HEK293 (cell line): ENCODE measurements around the gene CARNS1.

ENCODE experiments used
- GLI2 ChIP-seq: fragments of 450-650 bp; formaldehyde crosslinking; IDR thresholded peaks from 2 replicates; pipeline ENCODE4; 2017; ENCODE audit warnings: missing biosample characterization, missing genetic modification characterization, low read depth, borderline replicate concordance
- SCRT1 ChIP-seq: fragments of 450-650 bp; formaldehyde crosslinking; IDR thresholded peaks from 2 replicates; pipeline ENCODE4 v1.5.1; 2016; ENCODE audit warnings: missing biosample characterization, missing genetic modification characterization, borderline replicate concordance
- SP7 ChIP-seq: fragments of 450-650 bp; formaldehyde crosslinking; IDR thresholded peaks from 2 replicates; pipeline ENCODE4 v1.5.1; 2016; ENCODE audit warnings: missing biosample characterization, missing genetic modification characterization
- WT1 ChIP-seq: fragments of 450-650 bp; formaldehyde crosslinking; IDR thresholded peaks from 2 replicates; pipeline ENCODE4 v1.5.1; 2016; ENCODE audit warnings: missing biosample characterization, missing genetic modification characterization
- ZBTB8A ChIP-seq: fragments of 450-650 bp; formaldehyde crosslinking; IDR thresholded peaks from 2 replicates; pipeline ENCODE4 v1.5.1; 2016; ENCODE audit warnings: missing biosample characterization, missing genetic modification characterization
- ZNF114 ChIP-seq: fragments of 450-650 bp; formaldehyde crosslinking; IDR thresholded peaks from 2 replicates; pipeline ENCODE4 v1.5.0; 2017; ENCODE audit warnings: missing biosample characterization, missing genetic modification characterization
- ZNF174 ChIP-seq: fragments of 450-650 bp; formaldehyde crosslinking; IDR thresholded peaks from 2 replicates; pipeline ENCODE4 v1.5.0; 2017; ENCODE audit warnings: missing biosample characterization, mild to moderate bottlenecking, missing genetic modification characterization
- ZNF274 ChIP-seq, 2 experiments: fragments of 200-500 bp in 1 of 2; fragments of 450-650 bp in 1 of 2; sonication (Bioruptor generic) in 1 of 2; formaldehyde crosslinking in 1 of 2; IDR thresholded peaks; 2 replicates each; pipeline versions ENCODE4 v1.5.1 to v1.6.1; 2014 to 2016; ENCODE audit warnings: borderline replicate concordance in 1 of 2, inconsistent platforms in 1 of 2, low read length in 1 of 2, missing biosample characterization in 1 of 2, missing genetic modification characterization in 1 of 2
- ZNF391 ChIP-seq: fragments of 450-650 bp; formaldehyde crosslinking; IDR thresholded peaks from 2 replicates; pipeline ENCODE4 v1.5.1; 2016; ENCODE audit warnings: low read depth, missing biosample characterization, missing genetic modification characterization, borderline replicate concordance
- ZNF549 ChIP-seq: fragments of 450-650 bp; IDR thresholded peaks from 2 replicates; pipeline ENCODE4 v1.5.1; 2018; ENCODE audit warnings: missing biosample characterization, missing genetic modification characterization, mild to moderate bottlenecking, inconsistent platforms, moderate library complexity
- ZNF677 ChIP-seq: fragments of 450-650 bp; IDR thresholded peaks from 2 replicates; pipeline ENCODE4 v1.5.0; 2018; ENCODE audit warnings: missing biosample characterization, mild to moderate bottlenecking, missing genetic modification characterization, moderate library complexity
- TF ChIP-seq, protein P1 (sequence below): fragments of 450-650 bp; formaldehyde crosslinking; IDR thresholded peaks from 2 replicates; pipeline ENCODE4 v1.5.1; 2016; ENCODE audit warnings: missing biosample characterization, missing genetic modification characterization
- TF ChIP-seq, protein P2 (sequence below): fragments of 450-650 bp; formaldehyde crosslinking; IDR thresholded peaks from 2 replicates; pipeline ENCODE4 v1.5.0; 2017; ENCODE audit warnings: missing biosample characterization, missing genetic modification characterization, borderline replicate concordance
- TF ChIP-seq, protein P3 (sequence below): fragments of 450-650 bp; formaldehyde crosslinking; IDR thresholded peaks from 2 replicates; pipeline ENCODE4 v1.5.1; 2016; ENCODE audit warnings: missing biosample characterization, missing genetic modification characterization, low read depth

DNA sequence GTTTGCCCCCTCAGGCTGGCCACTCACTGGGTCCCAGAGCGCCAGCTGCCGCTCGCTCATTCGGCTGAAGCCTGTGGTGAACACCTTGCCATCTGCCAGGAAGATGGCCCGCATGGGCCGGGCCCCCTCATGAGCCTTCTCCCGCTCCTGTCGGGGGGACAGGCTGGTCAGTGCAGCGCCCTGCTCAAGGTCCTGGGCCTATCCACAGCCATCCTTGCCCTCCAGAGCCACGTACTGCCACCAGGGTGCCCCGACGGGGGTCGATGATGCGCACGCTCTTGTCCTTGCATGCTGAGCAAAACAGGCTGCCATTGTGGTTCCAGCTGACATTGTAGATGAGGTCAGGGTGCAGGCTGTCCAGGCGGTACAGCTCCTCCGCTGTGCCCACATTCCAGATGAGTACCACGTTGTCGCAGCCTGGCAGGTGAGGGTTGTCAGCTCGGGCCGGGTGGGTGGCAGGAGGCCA, 25.7 kb downstream of the CARNS1 start:
- TF ChIP-seq ZNF677 (tag by site-specific recombination) (no peak), ZNF549 (tag by site-specific recombination) (no peak), ZNF114 (tag by site-specific recombination) (no peak), ZBTB8A (tag by site-specific recombination) (no peak), GLI2 (tag by site-specific recombination) (no peak), ZNF391 (no peak), WT1 (tag by site-specific recombination) (no peak), ZNF274 (IDR thresholded peaks at IDR 0.05; ENCODE audit: low read length) (no peak), ZNF274 (tag by site-specific recombination; IDR thresholded peaks at IDR 0.05; ENCODE audit: borderline replicate concordance) (no peak), SP7 (tag by site-specific recombination) (no peak), SCRT1 (tag by site-specific recombination) (no peak), ZNF174 (tag by site-specific recombination) (no peak)
- TF ChIP-seq, protein P1, sequence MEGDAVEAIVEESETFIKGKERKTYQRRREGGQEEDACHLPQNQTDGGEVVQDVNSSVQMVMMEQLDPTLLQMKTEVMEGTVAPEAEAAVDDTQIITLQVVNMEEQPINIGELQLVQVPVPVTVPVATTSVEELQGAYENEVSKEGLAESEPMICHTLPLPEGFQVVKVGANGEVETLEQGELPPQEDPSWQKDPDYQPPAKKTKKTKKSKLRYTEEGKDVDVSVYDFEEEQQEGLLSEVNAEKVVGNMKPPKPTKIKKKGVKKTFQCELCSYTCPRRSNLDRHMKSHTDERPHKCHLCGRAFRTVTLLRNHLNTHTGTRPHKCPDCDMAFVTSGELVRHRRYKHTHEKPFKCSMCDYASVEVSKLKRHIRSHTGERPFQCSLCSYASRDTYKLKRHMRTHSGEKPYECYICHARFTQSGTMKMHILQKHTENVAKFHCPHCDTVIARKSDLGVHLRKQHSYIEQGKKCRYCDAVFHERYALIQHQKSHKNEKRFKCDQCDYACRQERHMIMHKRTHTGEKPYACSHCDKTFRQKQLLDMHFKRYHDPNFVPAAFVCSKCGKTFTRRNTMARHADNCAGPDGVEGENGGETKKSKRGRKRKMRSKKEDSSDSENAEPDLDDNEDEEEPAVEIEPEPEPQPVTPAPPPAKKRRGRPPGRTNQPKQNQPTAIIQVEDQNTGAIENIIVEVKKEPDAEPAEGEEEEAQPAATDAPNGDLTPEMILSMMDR: no peak
- TF ChIP-seq, protein P2, sequence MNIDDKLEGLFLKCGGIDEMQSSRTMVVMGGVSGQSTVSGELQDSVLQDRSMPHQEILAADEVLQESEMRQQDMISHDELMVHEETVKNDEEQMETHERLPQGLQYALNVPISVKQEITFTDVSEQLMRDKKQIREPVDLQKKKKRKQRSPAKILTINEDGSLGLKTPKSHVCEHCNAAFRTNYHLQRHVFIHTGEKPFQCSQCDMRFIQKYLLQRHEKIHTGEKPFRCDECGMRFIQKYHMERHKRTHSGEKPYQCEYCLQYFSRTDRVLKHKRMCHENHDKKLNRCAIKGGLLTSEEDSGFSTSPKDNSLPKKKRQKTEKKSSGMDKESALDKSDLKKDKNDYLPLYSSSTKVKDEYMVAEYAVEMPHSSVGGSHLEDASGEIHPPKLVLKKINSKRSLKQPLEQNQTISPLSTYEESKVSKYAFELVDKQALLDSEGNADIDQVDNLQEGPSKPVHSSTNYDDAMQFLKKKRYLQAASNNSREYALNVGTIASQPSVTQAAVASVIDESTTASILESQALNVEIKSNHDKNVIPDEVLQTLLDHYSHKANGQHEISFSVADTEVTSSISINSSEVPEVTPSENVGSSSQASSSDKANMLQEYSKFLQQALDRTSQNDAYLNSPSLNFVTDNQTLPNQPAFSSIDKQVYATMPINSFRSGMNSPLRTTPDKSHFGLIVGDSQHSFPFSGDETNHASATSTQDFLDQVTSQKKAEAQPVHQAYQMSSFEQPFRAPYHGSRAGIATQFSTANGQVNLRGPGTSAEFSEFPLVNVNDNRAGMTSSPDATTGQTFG (tag by site-specific recombination): no peak
- TF ChIP-seq, protein P3, sequence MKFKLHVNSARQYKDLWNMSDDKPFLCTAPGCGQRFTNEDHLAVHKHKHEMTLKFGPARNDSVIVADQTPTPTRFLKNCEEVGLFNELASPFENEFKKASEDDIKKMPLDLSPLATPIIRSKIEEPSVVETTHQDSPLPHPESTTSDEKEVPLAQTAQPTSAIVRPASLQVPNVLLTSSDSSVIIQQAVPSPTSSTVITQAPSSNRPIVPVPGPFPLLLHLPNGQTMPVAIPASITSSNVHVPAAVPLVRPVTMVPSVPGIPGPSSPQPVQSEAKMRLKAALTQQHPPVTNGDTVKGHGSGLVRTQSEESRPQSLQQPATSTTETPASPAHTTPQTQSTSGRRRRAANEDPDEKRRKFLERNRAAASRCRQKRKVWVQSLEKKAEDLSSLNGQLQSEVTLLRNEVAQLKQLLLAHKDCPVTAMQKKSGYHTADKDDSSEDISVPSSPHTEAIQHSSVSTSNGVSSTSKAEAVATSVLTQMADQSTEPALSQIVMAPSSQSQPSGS (tag by site-specific recombination): no peak
